ENCODE data around the gene RPN2. TPM values are rescaled to one million over a fixed set of nuclear protein-coding genes. Genes with fewer than 3 reads are reported as not detected.

RPN2 gene
- total and polyA plus RNA-seq, 2 donors from 2014 or later, result 175 to 207 TPM

GRCh38 chr20:37151529-37151928 is 27.6 kb upstream of the RPN2 start:
- peaks cover 0 to 3% (median 0%) of the 10 kb centered on the region in 3 donors for H3K4me1 ChIP-seq (ENCODE audit: control insufficient read depth in 2 of 3, insufficient read depth in 2 of 3, low read depth in 1 of 3, low read length in 3 of 3)
- H3K4me3 ChIP-seq (ENCODE audit: low read length in 3 of 3), result no peak overlapping the region
- H3K27ac ChIP-seq (ENCODE audit: low read depth in 2 of 2, low read length in 2 of 2), result no peak overlapping the region
- H3K27me3 ChIP-seq (ENCODE audit: control insufficient read depth, insufficient read depth, low read length), result no peaks in the 10 kb centered on the region
- TF ChIP-seq CTCF (IDR thresholded peaks at IDR 0.05; ENCODE audit: borderline replicate concordance, extremely low read depth, insufficient read depth), result no peak
- no peak for DNase-seq
- intact Hi-C loops (cut with DNase I), result no loop called here
- H3K9ac ChIP-seq (ENCODE audit: low read length in 3 of 3), result no peak overlapping the region
- no peaks in the 10 kb centered on the region for H3K36me3 ChIP-seq (ENCODE audit: control insufficient read depth in 2 of 3, insufficient read depth in 3 of 3, low read length in 3 of 3)
- no peaks in the 10 kb centered on the region for H3K9me3 ChIP-seq (ENCODE audit: control insufficient read depth in 2 of 3, insufficient read depth in 1 of 3, low read length in 3 of 3)
- no peak for FAIRE-seq

- Histone ChIP-seq H3K4me1 (ENCODE audit: control insufficient read depth in 2 of 3, insufficient read depth in 2 of 3, low read depth in 1 of 3, low read length in 3 of 3) (peaks cover 0 to 3% (median 0%) of the 10 kb centered on the region in 3 donors), H3K27ac (ENCODE audit: low read depth in 2 of 2, low read length in 2 of 2) (no peak overlapping the region), H3K9ac (ENCODE audit: low read length in 3 of 3) (no peak overlapping the region), H3K27me3 (ENCODE audit: control insufficient read depth, insufficient read depth, low read length) (no peaks in the 10 kb centered on the region), H3K9me3 (ENCODE audit: control insufficient read depth in 2 of 3, insufficient read depth in 1 of 3, low read length in 3 of 3) (no peaks in the 10 kb centered on the region), H3K36me3 (ENCODE audit: control insufficient read depth in 2 of 3, insufficient read depth in 3 of 3, low read length in 3 of 3) (no peaks in the 10 kb centered on the region), H3K4me3 (ENCODE audit: low read length in 3 of 3) (no peak overlapping the region)
- TF ChIP-seq CTCF (IDR thresholded peaks at IDR 0.05; ENCODE audit: borderline replicate concordance, extremely low read depth, insufficient read depth), result no peak
- intact Hi-C loops (cut with DNase I), result no loop called here
- DNase-seq, result no peak
- FAIRE-seq, result no peak
Measured at GRCh38 chr20:37152284-37152683, 26.8 kb upstream of the RPN2 start.

GRCh38 chr20:37154684-37155298 is 24.3 kb upstream of the RPN2 start:
- FAIRE-seq (no peak), DNase-seq (no peak)
- intact Hi-C loops (cut with DNase I), result no loop called here
- no peak overlapping the region for H3K9ac ChIP-seq (ENCODE audit: low read length in 3 of 3)
- H3K9me3 ChIP-seq (ENCODE audit: control insufficient read depth in 2 of 3, insufficient read depth in 1 of 3, low read length in 3 of 3), result no peaks in the 10 kb centered on the region
- no peak overlapping the region for H3K4me3 ChIP-seq (ENCODE audit: low read length in 3 of 3)
- no peak overlapping the region for H3K27ac ChIP-seq (ENCODE audit: low read depth in 2 of 2, low read length in 2 of 2)
- TF ChIP-seq CTCF (IDR thresholded peaks at IDR 0.05; ENCODE audit: borderline replicate concordance, extremely low read depth, insufficient read depth), result no peak
- no peaks in the 10 kb centered on the region for H3K36me3 ChIP-seq (ENCODE audit: control insufficient read depth in 2 of 3, insufficient read depth in 3 of 3, low read length in 3 of 3)
- no peaks in the 10 kb centered on the region for H3K27me3 ChIP-seq (ENCODE audit: control insufficient read depth, insufficient read depth, low read length)
- H3K4me1 ChIP-seq (ENCODE audit: control insufficient read depth in 2 of 3, insufficient read depth in 2 of 3, low read depth in 1 of 3, low read length in 3 of 3), result peaks cover 0 to 3% (median 0%) of the 10 kb centered on the region in 3 donors

GRCh38 chr20:37155987-37156386 is 23.1 kb upstream of the RPN2 start:
- H3K4me3 ChIP-seq (ENCODE audit: low read length in 3 of 3), result no peak overlapping the region
- H3K9me3 ChIP-seq (ENCODE audit: control insufficient read depth in 2 of 3, insufficient read depth in 1 of 3, low read length in 3 of 3), result no peaks in the 10 kb centered on the region
- H3K9ac ChIP-seq (ENCODE audit: low read length in 3 of 3), result no peak overlapping the region
- intact Hi-C loops (cut with DNase I), result no loop called here
- H3K4me1 ChIP-seq (ENCODE audit: control insufficient read depth in 2 of 3, insufficient read depth in 2 of 3, low read depth in 1 of 3, low read length in 3 of 3), result peaks cover 0 to 3% (median 0%) of the 10 kb centered on the region in 3 donors
- DNase-seq, result no peak
- no peak for TF ChIP-seq CTCF (IDR thresholded peaks at IDR 0.05; ENCODE audit: borderline replicate concordance, extremely low read depth, insufficient read depth)
- no peak for FAIRE-seq
- no peaks in the 10 kb centered on the region for H3K27me3 ChIP-seq (ENCODE audit: control insufficient read depth, insufficient read depth, low read length)
- no peaks in the 10 kb centered on the region for H3K36me3 ChIP-seq (ENCODE audit: control insufficient read depth in 2 of 3, insufficient read depth in 3 of 3, low read length in 3 of 3)
- H3K27ac ChIP-seq (ENCODE audit: low read depth in 2 of 2, low read length in 2 of 2), result no peak overlapping the region

Data from kidney (tissue), 14 donors.